H1 (cell line): Measurements from ENCODE around the gene RAB5B. TPM values are rescaled to one million over a fixed set of nuclear protein-coding genes. Genes with fewer than 3 reads are reported as not detected.

Experiments used
- CTCF ChIA-PET: fragments of 300-600 bp; sonication (Branson Sonifier 250); formaldehyde crosslinking; loops from one replicate; lab custom pipeline; 2021; ENCODE audit not compliant: partially characterized antibody; lab: Charles Lee
- POLR2A ChIA-PET: fragments of 300-600 bp; sonication (Branson Sonifier 250); formaldehyde crosslinking; loops from one replicate; lab custom pipeline; 2021; ENCODE audit warnings: inconsistent platforms; ENCODE audit not compliant: partially characterized antibody; lab: Charles Lee
- DNase-seq, 2 experiments: peaks; one replicate each; pipeline versions ENCODE4 v3.0.0 to v3.0.0-alpha.2; 2010 to 2022; ENCODE audit warnings: low spot score in 2 of 2, low read depth in 1 of 2, mixed read lengths in 1 of 2
- FAIRE-seq: peaks from 2 replicates; lab custom pipeline; 2011; peaks lifted over from hg19 to GRCh38; lab: Jason Lieb, UNC
- H2AFZ ChIP-seq: 2 replicates; pipeline ENCODE4 v1.8.1; 2012; ENCODE audit warnings: low read length, inconsistent platforms
- H2AK5ac ChIP-seq: 2 replicates; pipeline ENCODE4 v1.6.1; 2013; ENCODE audit warnings: low read depth, low read length
- H2BK120ac ChIP-seq: replicated peaks from 2 replicates; pipeline ENCODE3; 2013; ENCODE audit warnings: low read depth, low read length, inconsistent platforms
- H2BK12ac ChIP-seq: 2 replicates; pipeline ENCODE4 v1.6.1; 2013; ENCODE audit warnings: low read depth, low read length
- H2BK15ac ChIP-seq: 2 replicates; pipeline ENCODE4 v1.6.1; 2013; ENCODE audit warnings: low read length
- H2BK20ac ChIP-seq: 2 replicates; pipeline ENCODE4 v1.6.1; 2013; ENCODE audit warnings: low read length
- H2BK5ac ChIP-seq: 2 replicates; pipeline ENCODE4 v1.6.1; 2013; ENCODE audit warnings: low read depth, low read length
- H3K14ac ChIP-seq: 2 replicates; pipeline ENCODE4 v1.6.1; 2013; ENCODE audit warnings: inconsistent platforms; ENCODE audit not compliant: insufficient read length
- H3K18ac ChIP-seq: 2 replicates; pipeline ENCODE4 v1.6.1; 2013; ENCODE audit warnings: low read length; ENCODE audit errors: extremely low read depth
- H3K23ac ChIP-seq: 2 replicates; pipeline ENCODE4 v1.6.1; 2013; ENCODE audit warnings: inconsistent platforms; ENCODE audit not compliant: insufficient read length
- H3K23me2 ChIP-seq: 2 replicates; pipeline ENCODE4 v1.6.1; 2013; ENCODE audit warnings: low read depth, low read length
- H3K27ac ChIP-seq: 2 replicates; pipeline ENCODE4 v1.6.1; 2011; ENCODE audit warnings: low read depth, low read length, inconsistent platforms
- H3K27me3 ChIP-seq, 4 experiments: replicated peaks in 1 of 4; 1 replicate in 1 of 4; 2 replicates in 3 of 4; pipeline versions ENCODE4 v1.6.1 to v1.8.1; 2011 to 2013; ENCODE audit warnings: low read length in 3 of 4, mild to moderate bottlenecking in 3 of 4, inconsistent platforms in 2 of 4, mixed read lengths in 2 of 4, moderate library complexity in 1 of 4; ENCODE audit not compliant: control insufficient read depth in 3 of 4, insufficient read depth in 3 of 4; ENCODE audit errors: extremely low read depth in 1 of 4
- H3K36me3 ChIP-seq, 4 experiments: 2 replicates each; pipeline versions ENCODE4 v1.6.1 to v1.8.1; 2011 to 2013; ENCODE audit warnings: mild to moderate bottlenecking in 4 of 4, low read length in 3 of 4, moderate library complexity in 2 of 4, control low read depth in 1 of 4, inconsistent platforms in 1 of 4; ENCODE audit not compliant: insufficient read depth in 4 of 4, control insufficient read depth in 2 of 4
- H3K4ac ChIP-seq: replicated peaks from 2 replicates; pipeline ENCODE3; 2013; ENCODE audit warnings: low read length, low read depth, mixed read lengths, inconsistent platforms; ENCODE audit not compliant: insufficient read length
- H3K4me1 ChIP-seq, 4 experiments: replicated peaks in 1 of 4; 1 replicate in 1 of 4; 2 replicates in 3 of 4; pipeline versions ENCODE4 v1.6.1 to v1.8.1; 2011 to 2013; ENCODE audit warnings: low read length in 3 of 4, inconsistent platforms in 2 of 4, mixed read lengths in 1 of 4; ENCODE audit not compliant: insufficient read depth in 4 of 4, control insufficient read depth in 3 of 4
- H3K4me2 ChIP-seq, 2 experiments: 2 replicates each; pipeline versions ENCODE4 v1.6.1 to v1.8.1; 2011 to 2013; ENCODE audit warnings: low read depth in 2 of 2, low read length in 2 of 2, control low read depth in 1 of 2, inconsistent platforms in 1 of 2, mild to moderate bottlenecking in 1 of 2; ENCODE audit not compliant: insufficient read depth in 1 of 2
- H3K4me3 ChIP-seq, 4 experiments: fragments of 200-600, 300-600 bp in 1 of 4; sonication (generic), shearing (Covaris generic), sonication (Bioruptor Twin) in 1 of 4; 2 replicates each; pipeline versions ENCODE4 v1.5.1 to v1.8.1; 2011 to 2016; ENCODE audit warnings: low read length in 4 of 4, low read depth in 3 of 4, control low read depth in 2 of 4, inconsistent platforms in 2 of 4, mild to moderate bottlenecking in 2 of 4, mixed read lengths in 1 of 4, moderate library complexity in 1 of 4; ENCODE audit not compliant: insufficient read depth in 2 of 4; ENCODE audit errors: extremely low read depth in 1 of 4
- H3K56ac ChIP-seq: replicated peaks from 2 replicates; pipeline ENCODE3; 2013; ENCODE audit warnings: low read depth, mild to moderate bottlenecking, mixed read lengths, low read length, inconsistent platforms; ENCODE audit not compliant: insufficient read length
- H3K79me1 ChIP-seq: 2 replicates; pipeline ENCODE4 v1.6.1; 2013; ENCODE audit warnings: low read depth, low read length, control low read depth
- H3K79me2 ChIP-seq, 2 experiments: 2 replicates each; pipeline versions ENCODE4 v1.6.1 to v1.8.1; 2012 to 2013; ENCODE audit warnings: low read length in 2 of 2, mild to moderate bottlenecking in 2 of 2, inconsistent platforms in 1 of 2; ENCODE audit not compliant: insufficient read depth in 2 of 2, control insufficient read depth in 1 of 2
- H3K9ac ChIP-seq, 4 experiments: replicated peaks in 1 of 4; 1 replicate in 1 of 4; 2 replicates in 3 of 4; pipeline versions ENCODE4 v1.6.1 to v1.8.1; 2011 to 2013; ENCODE audit warnings: low read depth in 3 of 4, low read length in 3 of 4, control low read depth in 2 of 4, mild to moderate bottlenecking in 2 of 4, moderate library complexity in 2 of 4, inconsistent platforms in 1 of 4; ENCODE audit errors: extremely low read depth in 1 of 4
- H3K9me3 ChIP-seq, 2 experiments: 2 replicates each; pipeline versions ENCODE4 v1.6.1 to v1.8.1; 2012 to 2013; ENCODE audit warnings: mild to moderate bottlenecking in 2 of 2, moderate library complexity in 2 of 2, control low read depth in 1 of 2, inconsistent platforms in 1 of 2, low read depth in 1 of 2, low read length in 1 of 2, mixed read lengths in 1 of 2; ENCODE audit not compliant: insufficient read depth in 2 of 2
- H4K20me1 ChIP-seq, 2 experiments: replicated peaks in 1 of 2; 2 replicates each; pipeline versions ENCODE3 to v1.8.1; 2011 to 2013; ENCODE audit warnings: inconsistent platforms in 2 of 2, low read length in 2 of 2, mild to moderate bottlenecking in 1 of 2; ENCODE audit not compliant: insufficient read depth in 2 of 2, control insufficient read depth in 1 of 2
- H4K5ac ChIP-seq: 2 replicates; pipeline ENCODE4 v1.6.1; 2013; ENCODE audit warnings: low read length, low read depth, mixed read lengths, inconsistent platforms; ENCODE audit not compliant: insufficient read length
- H4K8ac ChIP-seq: 2 replicates; pipeline ENCODE4 v1.8.0; 2013; ENCODE audit warnings: mild to moderate bottlenecking, moderate library complexity, low read length, inconsistent platforms; ENCODE audit not compliant: insufficient read depth; ENCODE audit errors: extremely low read depth
- H4K91ac ChIP-seq: replicated peaks from 2 replicates; pipeline ENCODE3; 2013; ENCODE audit warnings: low read length, mixed read lengths, inconsistent platforms; ENCODE audit not compliant: insufficient read length
- ASH2L ChIP-seq: fragments of 200-600, 300-600 bp; sonication (generic); IDR thresholded peaks from one replicate; pipeline ENCODE4 v1.7.1; 2017; ENCODE audit warnings: low read length
- CEBPB ChIP-seq: IDR thresholded peaks from 2 replicates; pipeline ENCODE4 v1.6.1; 2012; ENCODE audit warnings: low read depth, low read length
- EZH2 ChIP-seq: fragments of 200-600 bp; sonication (generic); IDR thresholded peaks from 2 replicates; pipeline ENCODE4 v1.7.1; 2012; ENCODE audit warnings: low read depth, mild to moderate bottlenecking, moderate library complexity, low read length, inconsistent platforms; ENCODE audit not compliant: severe bottlenecking
- GTF2F1 ChIP-seq: IDR thresholded peaks from 2 replicates; pipeline ENCODE4 v1.6.1; 2012; ENCODE audit warnings: low read depth, low read length, improper control_type of control experiment, borderline replicate concordance
- NANOG ChIP-seq: IDR thresholded peaks from 2 replicates; pipeline ENCODE4 v1.6.1; 2011; ENCODE audit warnings: low read length, low read depth, mild to moderate bottlenecking, inconsistent platforms; ENCODE audit not compliant: insufficient read depth, poor library complexity, severe bottlenecking
- TCF12 ChIP-seq: IDR thresholded peaks from 2 replicates; pipeline ENCODE4 v1.6.1; 2011; ENCODE audit warnings: low read depth, mild to moderate bottlenecking, low read length
- WGBS, 2 experiments: shearing (Covaris generic) in 1 of 2; methylation state at CpG; one replicate each; pipeline versions ENCODE4 v1.1.6 to v1.1.7; 2013 to 2015; ENCODE audit warnings: low lambda C conversion rate in 2 of 2, mixed read lengths in 2 of 2, inconsistent platforms in 1 of 2, low coverage in 1 of 2, missing lambda C conversion rate in 1 of 2; ENCODE audit not compliant: insufficient replicate concordance in 2 of 2, insufficient coverage in 1 of 2, insufficient read length in 1 of 2; ENCODE audit errors: extremely low coverage in 1 of 2, missing lambda C conversion rate in 1 of 2; 5-methylcytosine and 5-hydroxymethylcytosine counted together
- polyA plus RNA-seq, 7 experiments: library from polyadenylated mRNA; depleted of rRNA in 3 of 7; stranded (reverse) in 5 of 7; unstranded in 2 of 7; fragments of >200 nt in 5 of 7; fragments of 200-250 nt in 2 of 7; gene quantifications; 1 replicate in 5 of 7; 2 replicates in 1 of 7; 4 replicates in 1 of 7; pipeline versions ENCODE4 v1.2.1 to v1.2.3, GENCODE V29; 2011 to 2013; ENCODE audit warnings: missing spikeins in 2 of 7, mixed read lengths in 2 of 7
- total RNA-seq: library from RNA; stranded (reverse); fragmentation: NEBNext Ultra II Directional; extraction: Animal tissue kit (Norgen Biotek cat#: 25700); gene quantifications from 2 replicates; pipeline ENCODE4 v1.2.1, GENCODE V29; 2021
- TF ChIP-seq, protein P1 (sequence below), 3 experiments: IDR thresholded peaks; 1 replicate in 2 of 3; 2 replicates in 1 of 3; pipeline versions ENCODE4 v1.5.1 to v1.6.1; 2011; ENCODE audit warnings: low read length in 3 of 3, mild to moderate bottlenecking in 3 of 3, inconsistent platforms in 2 of 3, low read depth in 1 of 3, moderate library complexity in 1 of 3; ENCODE audit not compliant: insufficient read depth in 1 of 3; ENCODE audit errors: control extremely low read depth in 1 of 3

RAB5B gene
- total and polyA plus RNA-seq, 2 of the 8 experiments (the other 6 are each of a cell fraction or from before 2014, with no cell fraction given), result 56.7 to 62.4 TPM

- H2BK5ac ChIP-seq, result no peak overlapping the region
- no peak overlapping the region for H3K18ac ChIP-seq
- ChIA-PET CTCF (interaction anchor here (0.9 to 7.9 kb wide), 22 partner anchors 10 to 209 kb away, joined by 3 to 71 read pairs (median 5); partner anchors contain the start of genes DGKA, DNAJC14, PYM1 and SARNP), POLR2A (interaction anchor here (0.5 to 2.5 kb wide), 11 partner anchors 9 to 350 kb away, joined by 3 to 18 read pairs (median 4); partner anchors contain the start of gene PYM1)
- H2BK120ac ChIP-seq, result no peak overlapping the region
- H3K4me3 ChIP-seq, result no peak overlapping the region
- peaks cover 0 to 9% (median 2%) of the 10 kb centered on the region in 4 experiments; a peak in 4 of 7 replicates for H3K4me1 ChIP-seq
- peak overlapping the region in 1 of 4 experiments; percentile 5; a peak in 1 of 7 replicates for H3K9ac ChIP-seq
- H2AFZ ChIP-seq, result no peak overlapping the region
- H2AK5ac ChIP-seq, result no peak overlapping the region
- H2BK12ac ChIP-seq, result no peak overlapping the region
- no peak for DNase-seq
- H2BK20ac ChIP-seq, result no peak overlapping the region
- no peaks in the 10 kb centered on the region for H3K79me1 ChIP-seq
- no peak overlapping the region for H4K91ac ChIP-seq
- H3K36me3 ChIP-seq, result no peaks in the 10 kb centered on the region
- H4K8ac ChIP-seq, result no peak overlapping the region
- no peak overlapping the region for H3K4me2 ChIP-seq
- 92% methylated on average over 8 of the region's 8 CpGs; no CpG with 5 or more reads in 1 of the 2 experiments for WGBS, 2 experiments
- no peak overlapping the region for H4K5ac ChIP-seq
- no peak overlapping the region for H3K14ac ChIP-seq
- FAIRE-seq, result no peak
- H3K56ac ChIP-seq, result no peak overlapping the region
- H4K20me1 ChIP-seq, result no peaks in the 10 kb centered on the region
- H2BK15ac ChIP-seq, result no peak overlapping the region; the same call in 1 of the 2 replicates
- peaks cover 0 to 2% (median 0%) of the 10 kb centered on the region in 4 experiments; a peak in 2 of 7 replicates for H3K27me3 ChIP-seq
- H3K4ac ChIP-seq, result no peak overlapping the region
- no peak for TF ChIP-seq TCF12
- TF ChIP-seq NANOG, result no peak
- TF ChIP-seq, protein P1, sequence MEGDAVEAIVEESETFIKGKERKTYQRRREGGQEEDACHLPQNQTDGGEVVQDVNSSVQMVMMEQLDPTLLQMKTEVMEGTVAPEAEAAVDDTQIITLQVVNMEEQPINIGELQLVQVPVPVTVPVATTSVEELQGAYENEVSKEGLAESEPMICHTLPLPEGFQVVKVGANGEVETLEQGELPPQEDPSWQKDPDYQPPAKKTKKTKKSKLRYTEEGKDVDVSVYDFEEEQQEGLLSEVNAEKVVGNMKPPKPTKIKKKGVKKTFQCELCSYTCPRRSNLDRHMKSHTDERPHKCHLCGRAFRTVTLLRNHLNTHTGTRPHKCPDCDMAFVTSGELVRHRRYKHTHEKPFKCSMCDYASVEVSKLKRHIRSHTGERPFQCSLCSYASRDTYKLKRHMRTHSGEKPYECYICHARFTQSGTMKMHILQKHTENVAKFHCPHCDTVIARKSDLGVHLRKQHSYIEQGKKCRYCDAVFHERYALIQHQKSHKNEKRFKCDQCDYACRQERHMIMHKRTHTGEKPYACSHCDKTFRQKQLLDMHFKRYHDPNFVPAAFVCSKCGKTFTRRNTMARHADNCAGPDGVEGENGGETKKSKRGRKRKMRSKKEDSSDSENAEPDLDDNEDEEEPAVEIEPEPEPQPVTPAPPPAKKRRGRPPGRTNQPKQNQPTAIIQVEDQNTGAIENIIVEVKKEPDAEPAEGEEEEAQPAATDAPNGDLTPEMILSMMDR (IDR thresholded peaks at IDR 0.05; ENCODE audit: control extremely low read depth in 1 of 3, insufficient read depth in 1 of 3, low read depth in 1 of 3, low read length in 3 of 3), result no peak
- TF ChIP-seq CEBPB, result no peak
- TF ChIP-seq EZH2, result no peak
- no peak for TF ChIP-seq GTF2F1
- TF ChIP-seq ASH2L, result no peak
- H3K27ac ChIP-seq, result no peak overlapping the region
- no peak overlapping the region for H3K23ac ChIP-seq
- H3K79me2 ChIP-seq, result no peaks in the 10 kb centered on the region
- no peaks in the 10 kb centered on the region for H3K9me3 ChIP-seq
- H3K23me2 ChIP-seq, result peaks cover 2% of the 10 kb centered on the region; the same call in 1 of the 2 replicates
These were observed 34.9 kb upstream of the RAB5B start for GRCh38 chr12:55938826-55939501.
